Measurements from ENCODE around the gene KLHDC8A.

GRCh38 chr1:205287767-205288559 is 68.8 kb downstream of the KLHDC8A start:
- no peak for TF ChIP-seq CTCF (IDR thresholded peaks at IDR 0.05)
- TF ChIP-seq POLR2A (IDR thresholded peaks at IDR 0.05) = no peak
